ENCODE results near the gene GBP1.
"Not testable (repeated sequence)": the region's sequence is repeated elsewhere in the genome, so short reads cannot be mapped to it uniquely, and the experiment has no call there.

Gene GBP1

GRCh38 chr1:89065079-89065868, at the start of gene GBP1:
TSS of gene GBP1 (minus strand) at chr1:89065208. CDS start at chr1:89063234, 1,974 bp downstream.
- DNase-seq: no peak

GRCh38 chr1:89114662-89115061, 49.7 kb upstream of the GBP1 start:
- no peak for DNase-seq

- no peak for DNase-seq
Measured at GRCh38 chr1:89112871-89113613, 48.0 kb upstream of the GBP1 start.

- no peak for DNase-seq
Measured at GRCh38 chr1:89104687-89105086, 39.7 kb upstream of the GBP1 start.

GRCh38 chr1:89104147-89104546, 39.1 kb upstream of the GBP1 start:
- DNase-seq: no peak

- DNase-seq: no peak
Measured at GRCh38 chr1:89102021-89102420, 37.0 kb upstream of the GBP1 start.

- no peak for DNase-seq
Measured at GRCh38 chr1:89100412-89100811, 35.4 kb upstream of the GBP1 start.

GRCh38 chr1:89098857-89099256, 33.8 kb upstream of the GBP1 start:
- no peak for DNase-seq

- no peak for DNase-seq
Measured at GRCh38 chr1:89095737-89096136, 30.7 kb upstream of the GBP1 start.

GRCh38 chr1:89089962-89090361, 25.0 kb upstream of the GBP1 start:
- DNase-seq: no peak

GRCh38 chr1:89088572-89088971, 23.6 kb upstream of the GBP1 start:
- DNase-seq: no peak

- no peak for DNase-seq
Measured at GRCh38 chr1:89087241-89087640, 22.2 kb upstream of the GBP1 start.

- DNase-seq: no peak
Measured at GRCh38 chr1:89085781-89086180, 20.8 kb upstream of the GBP1 start.

- DNase-seq: no peak
Measured at GRCh38 chr1:89081005-89081404, 16.0 kb upstream of the GBP1 start.

- not testable (repeated sequence) for DNase-seq
Measured at GRCh38 chr1:89080068-89080467, 15.1 kb upstream of the GBP1 start.

- not testable (repeated sequence) for DNase-seq
Measured at GRCh38 chr1:89072466-89073065, 7.6 kb upstream of the GBP1 start.

GRCh38 chr1:89070509-89070908, 5.5 kb upstream of the GBP1 start:
- DNase-seq: no peak

GRCh38 chr1:89069951-89070350, 4.9 kb upstream of the GBP1 start:
- DNase-seq: no peak

GRCh38 chr1:89068291-89068690, 3.3 kb upstream of the GBP1 start:
- DNase-seq: no peak

GRCh38 chr1:89064632-89065031, 376 bp downstream of the GBP1 start:
- DNase-seq: no peak

- DNase-seq: no peak
Measured at GRCh38 chr1:89063094-89063493, 1.9 kb downstream of the GBP1 start.

- DNase-seq: no peak
Measured at GRCh38 chr1:89060091-89060490, 4.9 kb downstream of the GBP1 start.

- no peak for DNase-seq
Measured at GRCh38 chr1:89051955-89052312, 13.1 kb downstream of the GBP1 start.

All from stimulated activated CD4-positive, alpha-beta T cell treated with anti-CD3 and anti-CD28 coated beads, Interleukin-1b, Interleukin-23, amount 100 ng/mL, for 48 hours (primary cell).